ENCODE results near the gene CETN1.

DNA sequence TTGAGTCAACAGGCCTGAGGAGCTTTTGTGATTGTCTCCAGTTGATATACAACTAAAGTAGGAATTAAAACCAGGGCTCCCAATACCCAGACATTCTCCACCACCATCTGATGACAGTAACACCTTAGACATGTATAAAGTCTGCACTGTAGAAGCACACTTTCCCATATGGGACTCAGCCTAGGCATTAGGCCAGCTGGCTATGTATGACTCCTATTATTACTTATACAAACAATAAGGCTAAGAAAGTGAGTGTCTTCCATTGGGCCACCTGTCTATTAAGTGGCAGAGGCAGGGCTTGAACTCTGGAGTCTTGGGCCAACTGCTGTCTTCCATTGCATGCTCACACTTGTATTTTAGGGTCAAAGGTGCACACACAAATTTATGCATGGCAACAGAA, 47.5 kb upstream of the CETN1 start:
- TF ChIP-seq POLR2AphosphoS5 (IDR thresholded peaks at IDR 0.05; ENCODE audit: low read depth, low read length) (no peak), TAF1 (IDR thresholded peaks at IDR 0.05; ENCODE audit: borderline replicate concordance, insufficient read depth, low read length) (no peak), SIN3A (IDR thresholded peaks at IDR 0.05; ENCODE audit: borderline replicate concordance, insufficient read depth, low read length) (no peak), FOXP2 (optimal IDR thresholded peaks at IDR 0.05; ENCODE audit: borderline replicate concordance, extremely low read depth, extremely low read length, insufficient read depth) (no peak)
- TF ChIP-seq, protein P1, sequence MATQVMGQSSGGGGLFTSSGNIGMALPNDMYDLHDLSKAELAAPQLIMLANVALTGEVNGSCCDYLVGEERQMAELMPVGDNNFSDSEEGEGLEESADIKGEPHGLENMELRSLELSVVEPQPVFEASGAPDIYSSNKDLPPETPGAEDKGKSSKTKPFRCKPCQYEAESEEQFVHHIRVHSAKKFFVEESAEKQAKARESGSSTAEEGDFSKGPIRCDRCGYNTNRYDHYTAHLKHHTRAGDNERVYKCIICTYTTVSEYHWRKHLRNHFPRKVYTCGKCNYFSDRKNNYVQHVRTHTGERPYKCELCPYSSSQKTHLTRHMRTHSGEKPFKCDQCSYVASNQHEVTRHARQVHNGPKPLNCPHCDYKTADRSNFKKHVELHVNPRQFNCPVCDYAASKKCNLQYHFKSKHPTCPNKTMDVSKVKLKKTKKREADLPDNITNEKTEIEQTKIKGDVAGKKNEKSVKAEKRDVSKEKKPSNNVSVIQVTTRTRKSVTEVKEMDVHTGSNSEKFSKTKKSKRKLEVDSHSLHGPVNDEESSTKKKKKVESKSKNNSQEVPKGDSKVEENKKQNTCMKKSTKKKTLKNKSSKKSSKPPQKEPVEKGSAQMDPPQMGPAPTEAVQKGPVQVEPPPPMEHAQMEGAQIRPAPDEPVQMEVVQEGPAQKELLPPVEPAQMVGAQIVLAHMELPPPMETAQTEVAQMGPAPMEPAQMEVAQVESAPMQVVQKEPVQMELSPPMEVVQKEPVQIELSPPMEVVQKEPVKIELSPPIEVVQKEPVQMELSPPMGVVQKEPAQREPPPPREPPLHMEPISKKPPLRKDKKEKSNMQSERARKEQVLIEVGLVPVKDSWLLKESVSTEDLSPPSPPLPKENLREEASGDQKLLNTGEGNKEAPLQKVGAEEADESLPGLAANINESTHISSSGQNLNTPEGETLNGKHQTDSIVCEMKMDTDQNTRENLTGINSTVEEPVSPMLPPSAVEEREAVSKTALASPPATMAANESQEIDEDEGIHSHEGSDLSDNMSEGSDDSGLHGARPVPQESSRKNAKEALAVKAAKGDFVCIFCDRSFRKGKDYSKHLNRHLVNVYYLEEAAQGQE (IDR thresholded peaks at IDR 0.05; ENCODE audit: insufficient read depth in 1 of 2, low read depth in 2 of 2, low read length in 2 of 2), result no peak

Measured in PFSK-1 (cell line).